ENCODE results near the gene JMJD7.

The JMJD7 gene

DNA sequence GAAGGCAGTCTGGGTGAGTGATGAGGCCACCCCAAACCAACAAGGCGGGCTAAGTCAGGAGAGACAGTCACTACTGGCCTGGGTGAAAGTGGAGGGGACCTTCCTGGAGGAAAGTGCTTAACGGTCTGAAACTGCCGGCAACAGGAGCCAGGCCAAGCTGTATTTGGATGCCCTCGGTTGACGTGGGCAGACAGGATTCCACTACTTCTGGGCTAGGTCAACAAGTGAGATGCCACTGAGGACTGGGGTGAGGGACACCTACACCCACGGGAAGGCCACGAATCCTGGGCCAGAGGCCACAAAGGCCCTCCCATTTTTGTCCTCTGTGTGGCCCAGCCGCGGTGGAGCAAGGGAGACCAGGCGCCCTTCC lies 53.6 kb downstream of the JMJD7 start:
- DNase-seq = no peak

DNA sequence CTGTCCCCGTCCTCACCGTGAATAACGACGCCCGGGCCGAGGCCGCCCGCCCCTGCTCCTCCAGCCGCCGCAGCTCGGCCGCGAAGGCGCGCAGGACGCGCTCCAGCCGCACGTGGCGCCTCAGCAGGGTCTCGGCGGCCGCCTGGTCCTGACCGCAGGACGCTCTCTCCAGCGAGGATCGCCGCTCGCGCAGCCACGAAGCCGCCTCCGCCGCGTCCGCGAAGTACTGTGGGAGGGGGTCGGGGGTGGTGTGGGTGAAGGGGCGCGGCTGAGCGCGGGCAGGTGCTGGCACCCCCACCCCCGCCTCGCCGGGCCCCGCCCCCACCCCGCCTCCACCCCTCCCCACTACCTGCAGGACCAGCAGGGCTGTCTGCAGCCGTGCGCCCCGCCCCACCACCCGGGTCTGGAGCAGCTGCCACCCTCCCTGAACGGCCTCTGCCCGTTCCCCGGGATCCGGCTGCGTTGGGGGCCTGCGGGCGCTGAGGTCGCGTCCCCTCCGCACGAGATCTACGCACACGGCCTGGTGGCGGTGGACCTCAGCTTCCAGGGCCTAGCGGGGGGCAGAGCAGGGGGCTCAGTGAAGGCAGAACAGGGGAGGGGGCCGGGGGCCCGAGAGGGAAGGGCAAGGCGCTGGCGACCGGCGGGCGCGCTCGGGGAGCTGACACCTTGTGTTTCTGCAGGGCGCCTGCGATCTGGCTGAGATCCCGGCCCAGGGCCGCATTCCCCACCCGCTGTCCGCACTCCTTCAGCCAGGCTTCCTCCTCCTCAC lies 54.2 kb downstream of the JMJD7 start:
- no peak for DNase-seq

DNA sequence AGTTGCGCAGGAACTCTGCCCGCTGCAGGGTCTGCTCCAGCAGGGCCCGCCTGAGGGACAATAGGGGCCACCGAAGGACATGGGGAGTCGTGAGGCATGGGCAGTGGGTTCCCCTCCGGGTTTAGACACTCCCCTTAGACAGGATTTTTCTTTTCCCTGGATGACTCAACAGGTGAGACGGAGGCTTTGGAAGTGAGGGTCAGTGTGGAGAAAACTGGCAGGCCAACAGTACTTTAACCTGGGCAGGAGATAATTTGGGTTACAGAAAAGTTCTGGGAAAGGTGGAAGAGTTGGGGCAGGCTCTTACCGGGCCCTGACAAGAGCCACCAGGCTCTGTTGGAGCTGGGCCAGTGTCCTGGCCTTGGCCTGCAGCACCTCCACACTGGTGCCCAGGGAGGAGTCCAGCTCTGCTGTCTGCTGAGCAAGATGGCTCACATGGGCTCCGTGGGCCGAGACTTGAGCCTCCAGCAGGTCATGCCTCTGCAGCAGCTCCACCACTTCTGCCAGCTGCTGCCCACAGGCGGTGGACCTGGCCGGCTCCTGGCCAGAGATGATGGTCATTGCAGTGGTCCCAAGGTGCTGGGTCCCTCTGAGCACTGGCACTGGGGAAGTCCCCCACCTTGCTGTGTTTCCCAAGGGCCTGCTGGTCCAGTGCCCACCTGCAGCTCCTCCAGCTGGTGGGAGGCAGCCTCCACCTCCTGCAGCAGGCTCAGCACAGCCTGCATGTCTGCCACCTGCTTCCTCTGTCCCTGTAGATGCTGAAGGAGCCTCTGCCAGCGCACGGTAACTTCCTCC lies 55.0 kb downstream of the JMJD7 start:
- peak in 7 of 58 donors; percentile 6 to 36 (median 13) for DNase-seq

DNA sequence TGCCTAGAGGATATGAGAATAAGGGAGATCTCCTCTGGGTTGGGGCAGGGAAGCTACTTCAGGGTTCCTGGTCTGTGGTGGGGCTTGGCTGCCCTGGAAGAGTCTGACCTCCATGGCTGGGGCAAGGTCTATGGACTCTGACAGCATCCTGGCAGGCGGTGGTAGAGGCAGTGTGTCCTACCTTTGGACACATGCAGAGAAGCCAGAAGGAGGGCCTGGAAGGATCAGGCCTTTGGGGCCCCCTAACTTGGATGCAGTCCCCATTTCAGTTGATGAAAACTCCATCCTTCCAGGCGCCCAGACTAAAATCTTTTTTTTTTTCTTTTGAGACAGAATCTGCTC lies 55.6 kb downstream of the JMJD7 start:
- no peak for DNase-seq

DNA sequence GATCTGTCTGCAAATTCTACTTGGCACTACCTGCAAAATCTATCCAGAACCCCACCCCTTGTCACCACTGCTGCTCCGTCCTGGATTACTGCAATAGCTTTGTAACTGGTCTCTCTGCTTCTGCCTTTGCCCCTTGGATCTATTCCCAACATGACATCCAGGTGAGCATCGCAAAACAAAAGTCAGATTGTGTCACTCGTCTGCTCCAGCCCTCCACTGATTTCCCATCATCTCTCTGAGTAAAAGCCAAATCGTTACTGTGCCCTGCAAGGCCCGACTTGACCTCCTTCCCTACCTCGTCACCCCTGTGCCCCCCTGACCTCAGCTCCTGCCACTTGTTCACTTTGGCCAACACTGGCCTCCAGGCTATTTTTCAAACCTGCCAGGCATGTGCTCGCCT lies 56.6 kb downstream of the JMJD7 start:
- no peak for DNase-seq

DNA sequence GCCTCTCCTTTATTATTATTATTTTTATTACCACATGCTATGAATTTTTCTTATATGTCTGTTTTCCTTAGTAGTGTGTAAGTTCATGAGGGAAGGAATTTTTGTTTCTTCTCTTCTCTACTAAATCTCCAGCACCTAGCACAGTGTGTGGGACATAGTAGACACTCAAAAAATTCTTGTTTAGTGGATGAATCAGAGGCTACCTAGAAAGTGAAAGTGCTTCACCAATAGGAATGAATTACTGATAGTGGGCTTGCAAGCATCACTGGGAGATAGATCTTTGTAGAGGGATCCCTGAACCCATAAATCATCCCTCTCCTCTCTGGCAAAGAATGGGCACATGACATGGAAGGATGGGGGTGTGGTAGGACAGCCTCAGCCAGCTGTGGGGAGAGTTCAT lies 57.4 kb downstream of the JMJD7 start:
- no peak for DNase-seq

DNA sequence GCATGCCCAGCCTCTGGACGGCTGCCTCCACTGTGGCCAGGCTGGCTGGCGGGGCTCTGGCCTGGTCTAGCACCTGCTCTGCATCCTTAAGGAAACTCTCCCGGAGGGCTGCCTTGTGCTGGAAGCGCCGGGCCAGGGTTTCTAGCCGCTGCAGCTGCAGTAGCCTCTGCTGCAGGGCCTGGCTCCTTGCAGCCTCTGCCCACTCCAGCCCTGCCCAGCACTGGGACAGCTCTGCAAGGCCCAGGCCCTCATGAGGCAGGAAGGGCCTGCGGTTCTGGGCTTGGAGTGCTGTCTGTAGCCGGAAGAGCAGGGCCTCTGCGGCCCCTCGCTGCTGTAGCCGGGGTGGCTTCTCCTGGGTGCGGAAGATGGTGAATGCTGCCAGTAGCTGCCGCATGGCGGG lies 57.9 kb downstream of the JMJD7 start:
- no peak for DNase-seq

DNA sequence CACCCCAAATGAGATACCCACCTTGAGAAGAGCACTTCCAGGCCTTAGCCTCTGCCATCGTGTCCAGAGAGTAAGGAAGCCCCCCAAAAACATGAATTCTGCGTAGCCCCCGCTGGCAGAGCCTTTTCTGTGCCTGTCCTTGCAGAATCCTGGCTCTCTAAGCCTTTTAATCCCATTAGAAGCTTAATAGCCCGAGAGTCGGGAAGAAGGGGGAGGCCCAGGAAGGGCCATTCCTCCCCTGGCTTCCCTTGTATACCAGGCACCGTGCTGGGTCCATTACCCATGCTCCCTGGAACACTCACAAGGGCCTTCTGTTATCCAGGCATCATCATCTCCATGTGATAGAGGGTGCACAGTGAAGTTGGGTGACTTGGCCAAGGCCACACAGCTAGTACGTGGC lies 58.8 kb downstream of the JMJD7 start:
- no peak for DNase-seq

DNA sequence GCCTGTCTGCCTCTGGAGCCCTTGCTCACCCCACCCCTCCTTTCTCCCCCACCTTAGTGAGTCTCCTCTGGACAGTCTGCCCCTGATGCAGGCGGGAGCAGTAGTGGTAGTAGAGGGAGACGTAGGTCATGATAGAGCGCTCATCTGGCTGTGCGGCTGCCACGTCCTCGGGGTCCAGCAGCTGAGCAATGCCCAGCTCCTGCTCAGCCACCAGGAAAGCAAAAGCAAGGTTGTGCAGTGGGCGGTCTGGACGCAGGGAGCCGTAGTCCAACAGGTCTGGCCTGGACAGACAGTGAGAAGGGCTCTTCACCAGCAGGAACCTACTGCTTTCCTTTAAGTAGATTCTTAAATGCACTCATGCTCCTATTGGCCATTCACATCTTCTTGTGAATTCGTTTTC lies 59.3 kb downstream of the JMJD7 start:
- DNase-seq = no peak
